Activated CD4-positive, alpha-beta T cell treated with anti-CD3 and anti-CD28 coated beads, Interleukin-2, amount 50 U/mL, for 16 hours (primary cell): ENCODE measurements around the gene OGA.

ENCODE experiments used
- DNase-seq: peaks from one replicate; pipeline ENCODE4 v3.0.0-alpha.2; 2020

Gene OGA

DNA sequence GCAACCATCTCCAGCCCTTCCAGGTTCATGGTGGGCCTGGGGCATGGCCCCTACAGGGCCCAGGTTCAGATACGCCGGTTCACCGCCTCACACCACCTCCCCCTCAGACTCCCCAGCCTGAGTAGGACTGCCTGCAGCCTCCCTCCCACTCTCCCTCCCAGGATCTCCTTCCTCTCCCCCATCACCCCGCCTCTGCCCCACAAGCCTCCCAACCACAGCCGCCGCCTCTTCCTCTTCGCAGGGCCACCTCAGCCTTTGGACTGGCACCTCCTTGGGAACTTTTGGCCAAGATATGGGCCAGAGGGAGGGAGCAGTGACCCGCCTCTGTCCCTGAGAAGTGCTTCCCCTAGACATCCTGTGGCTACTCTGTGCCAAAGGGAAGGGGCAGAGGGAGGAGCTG, 16.1 kb upstream of the OGA start:
- DNase-seq, result no peak

DNA sequence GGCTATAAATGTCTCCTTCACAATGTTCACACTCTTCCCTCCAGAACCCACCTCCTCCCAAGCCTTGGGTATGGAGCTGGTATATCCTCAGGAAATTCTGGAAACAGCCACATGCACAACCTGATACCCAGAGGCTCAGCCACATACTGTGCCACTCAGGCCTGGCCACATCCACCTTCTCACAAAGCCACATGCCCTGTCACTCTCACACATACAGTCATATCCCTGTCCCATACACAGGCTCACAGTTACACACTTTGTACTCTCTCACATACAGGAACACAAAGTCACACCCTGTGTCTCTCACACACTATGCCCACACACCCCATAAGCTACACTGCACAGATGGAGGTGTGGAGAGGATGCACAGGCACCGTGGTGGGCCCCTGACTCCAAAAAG, 15.2 kb upstream of the OGA start:
- no peak for DNase-seq

DNA sequence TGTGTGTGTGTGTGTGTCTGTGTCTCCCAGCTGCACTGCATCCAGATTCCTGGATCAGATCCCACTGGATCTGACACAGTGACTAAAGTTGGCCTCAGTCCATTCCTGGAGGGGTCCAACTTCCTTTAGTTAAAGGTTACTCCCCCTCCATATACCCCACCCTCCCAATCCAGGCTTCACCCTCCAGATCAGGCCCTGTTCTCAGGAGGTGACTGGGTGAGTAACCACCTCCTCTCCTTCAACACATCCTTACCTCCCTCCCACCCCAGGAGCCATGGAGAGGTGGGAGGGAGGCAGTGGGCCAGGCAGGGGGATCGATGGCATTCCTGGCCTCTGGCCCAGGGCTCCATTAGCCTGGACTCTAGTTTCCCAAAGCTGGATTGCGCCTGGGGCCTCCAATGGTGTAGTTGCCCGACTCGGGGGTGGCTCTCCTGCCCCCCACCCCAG, 14.1 kb upstream of the OGA start:
- no peak for DNase-seq

DNA sequence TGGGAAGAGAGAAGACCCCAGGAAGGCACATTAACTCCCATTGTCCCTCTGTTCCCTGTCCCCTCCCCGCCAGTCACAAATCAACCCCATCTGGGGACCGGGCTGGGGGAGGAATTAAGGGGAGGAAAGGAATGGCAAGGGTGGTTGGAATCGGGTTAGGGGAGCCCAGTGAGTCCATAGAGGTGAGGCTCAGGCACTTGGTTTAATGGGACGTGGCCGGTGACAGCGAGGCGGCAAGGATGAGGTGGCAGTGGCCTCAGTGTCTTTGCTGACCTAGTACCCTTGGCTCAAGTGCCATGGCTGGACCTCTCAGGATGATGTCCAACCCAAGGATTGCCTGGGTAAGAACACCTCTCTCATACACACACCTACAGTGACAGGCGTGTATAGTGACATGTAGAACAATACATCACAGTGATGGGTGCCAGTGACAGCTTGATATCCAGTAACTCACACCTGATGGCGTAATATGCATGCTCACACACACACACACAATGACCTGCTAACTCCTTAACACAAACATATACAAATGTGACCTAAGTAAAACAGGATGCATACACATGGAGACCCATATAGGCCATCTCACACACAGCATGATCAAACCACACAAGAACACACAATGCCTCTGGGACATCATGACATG, 13.0 kb upstream of the OGA start:
- no peak for DNase-seq

DNA sequence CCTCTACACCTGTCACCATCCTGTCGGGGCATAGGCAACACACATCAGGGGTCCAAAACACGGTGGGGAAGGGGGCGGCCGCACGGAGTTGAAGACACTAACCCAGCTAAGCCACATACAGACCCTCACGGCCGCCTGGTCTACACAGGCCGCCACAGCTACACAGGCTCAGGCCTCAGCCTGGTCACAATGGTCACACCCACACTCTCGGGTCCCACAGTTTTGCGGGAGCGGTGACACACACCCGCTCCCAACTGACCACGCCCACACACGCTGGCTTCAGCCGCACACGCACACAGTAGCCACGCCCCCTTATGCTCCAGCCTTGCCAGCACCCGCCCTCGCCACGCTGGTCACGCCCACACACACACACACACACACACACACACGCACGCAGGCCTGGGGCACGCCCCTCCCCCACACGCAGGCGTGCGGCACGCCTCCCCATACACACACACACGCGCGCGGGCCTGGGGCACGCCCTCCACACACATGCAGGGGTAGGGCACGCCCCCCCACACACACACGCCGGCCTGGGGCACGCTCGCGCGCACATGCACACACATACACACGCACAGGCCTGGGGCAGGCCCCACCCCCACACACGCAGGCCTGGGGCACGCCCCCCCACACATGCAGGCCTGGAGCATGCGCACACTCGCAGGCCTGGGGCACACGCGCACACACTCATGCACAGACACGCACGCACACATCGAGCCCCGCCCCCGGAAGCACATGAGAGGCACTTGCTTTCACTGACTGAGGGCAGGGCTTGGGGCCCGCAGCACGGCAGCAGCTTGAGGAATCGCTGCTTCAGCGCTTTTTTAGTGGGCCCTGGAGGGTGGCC, 12.3 kb upstream of the OGA start:
- DNase-seq, result peak; percentile 91

DNA sequence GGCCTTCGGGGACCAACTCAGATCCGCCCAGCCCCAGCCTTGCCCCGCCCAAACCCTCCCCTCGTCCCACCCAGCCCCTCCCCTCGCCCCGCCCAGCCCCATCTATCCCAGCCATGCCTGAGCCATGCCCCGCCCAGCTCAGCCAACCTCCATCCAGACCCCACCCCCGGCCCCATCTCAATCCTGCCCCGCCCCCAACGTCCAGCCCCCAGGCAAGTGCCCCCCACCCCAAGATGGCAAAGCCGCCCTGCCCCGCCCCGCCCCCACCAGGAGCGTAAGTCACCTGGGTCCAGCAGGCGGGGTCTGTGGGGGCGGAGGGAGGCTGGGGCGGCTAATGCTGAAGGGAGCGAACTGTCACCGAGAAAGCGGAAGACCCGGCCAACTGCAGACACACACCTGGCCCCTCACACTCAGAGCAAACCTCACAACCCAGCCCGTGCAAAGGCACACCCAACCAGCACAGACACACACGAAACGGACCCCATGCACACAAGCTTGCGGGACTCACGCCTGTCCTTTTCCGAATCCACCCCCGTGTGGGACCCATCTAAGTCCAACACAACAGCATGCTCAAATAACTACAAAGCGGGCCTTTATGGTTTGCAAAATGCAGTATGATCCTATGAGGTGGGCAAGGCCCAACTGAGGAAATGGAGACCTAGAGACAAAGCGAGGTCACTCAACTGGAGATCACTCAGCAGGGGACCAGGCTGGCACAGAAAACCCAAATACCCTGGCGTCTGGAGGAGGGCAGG, 11.5 kb upstream of the OGA start:
- peak; percentile 61 for DNase-seq

DNA sequence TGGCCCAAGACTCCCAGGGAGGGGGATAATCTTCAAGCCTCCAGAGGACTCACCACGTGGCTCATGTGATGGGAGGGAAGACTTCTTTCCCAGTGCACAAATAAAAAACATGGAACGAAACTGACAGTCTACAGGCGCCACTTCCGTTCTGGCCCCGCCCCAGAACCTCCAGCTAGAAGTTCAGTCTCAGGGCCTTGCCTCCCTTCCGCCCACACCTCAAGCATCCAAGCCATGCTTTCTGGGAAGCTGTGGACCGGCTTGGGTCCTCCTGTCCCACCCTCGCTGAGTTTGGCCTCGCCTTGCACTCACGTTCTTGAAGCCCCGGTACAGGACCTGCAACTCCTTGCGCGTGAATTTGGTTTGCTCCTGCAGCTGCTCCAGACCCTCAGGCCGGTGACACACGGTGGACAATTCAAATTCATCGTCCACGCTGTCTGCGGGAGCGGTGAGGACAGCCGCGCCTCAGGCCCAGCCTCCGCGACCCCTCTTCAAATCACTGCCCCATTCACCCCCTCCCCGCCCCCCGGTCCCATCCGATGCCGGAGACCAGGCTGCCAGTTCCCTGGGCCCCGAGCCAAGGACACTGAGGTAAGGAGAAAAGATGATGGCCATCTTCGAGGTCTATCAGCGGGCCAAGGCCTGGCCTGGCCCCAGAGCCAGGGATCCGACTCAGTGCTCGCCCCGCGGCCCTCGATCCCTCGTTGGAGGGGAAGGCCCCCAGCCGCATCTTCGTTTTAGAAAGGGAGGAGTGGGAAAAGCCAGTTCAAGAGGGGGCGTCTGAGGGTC, 10.7 kb upstream of the OGA start:
- DNase-seq, result no peak

DNA sequence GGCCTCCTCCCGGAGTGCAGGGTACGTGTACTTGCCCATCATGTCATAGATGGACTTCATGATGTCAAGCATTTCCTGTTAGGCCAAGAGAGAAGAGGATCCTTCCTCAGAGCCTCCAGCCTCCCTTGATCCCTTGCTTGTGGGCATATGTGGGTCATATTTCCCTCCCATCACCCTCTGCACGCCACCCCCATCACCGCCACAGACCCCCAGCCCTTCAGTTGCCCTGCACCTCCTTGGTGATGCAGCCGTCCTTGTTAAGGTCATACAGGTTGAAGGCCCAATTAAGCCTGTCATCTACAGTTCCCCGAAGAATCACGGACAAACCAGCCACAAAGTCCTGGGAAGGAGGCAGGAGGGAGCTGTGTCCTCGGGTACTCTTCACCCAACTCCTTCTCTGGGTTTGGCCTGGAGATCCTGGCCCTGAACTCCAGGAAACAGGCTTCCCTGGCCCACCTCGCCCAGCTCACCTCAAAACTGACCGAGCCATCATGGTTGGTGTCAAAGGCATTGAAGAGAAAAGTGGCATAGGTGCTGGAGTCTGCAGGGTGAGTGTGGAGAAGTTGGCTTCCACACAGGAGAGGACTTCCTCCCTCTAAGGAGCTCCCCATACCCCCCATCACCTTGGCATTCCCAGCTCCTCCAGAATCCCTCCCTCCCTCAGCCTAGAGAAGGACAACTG, 9.8 kb upstream of the OGA start:
- DNase-seq, result no peak

DNA sequence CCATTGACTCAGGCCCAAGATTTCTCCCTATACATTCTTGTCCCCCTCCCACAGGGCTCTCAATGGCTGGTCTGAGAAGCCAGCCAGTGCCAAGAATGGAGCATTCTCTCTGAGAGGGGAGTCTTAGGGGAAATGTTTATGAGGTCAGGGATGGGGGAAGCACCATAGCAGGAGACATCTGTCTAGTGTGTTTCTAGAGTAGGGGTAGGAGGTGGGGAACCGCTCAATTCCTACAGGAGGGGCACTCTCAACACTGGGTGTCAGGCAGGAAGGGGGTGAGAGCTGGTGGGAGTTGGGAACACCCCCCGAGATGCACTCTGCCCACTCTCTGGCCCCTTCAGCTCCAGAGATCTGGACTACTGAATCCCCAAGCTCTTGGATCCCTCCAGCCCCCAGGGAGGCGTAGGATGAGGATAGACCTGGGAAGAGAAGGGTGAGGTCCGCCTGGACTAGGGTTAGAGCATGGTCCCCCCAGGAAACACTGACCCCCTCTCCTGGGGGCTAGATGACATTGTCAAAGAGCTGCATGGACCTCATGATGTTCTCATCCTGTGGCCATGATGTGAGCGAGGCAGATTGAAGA, 8.7 kb upstream of the OGA start:
- no peak for DNase-seq

DNA sequence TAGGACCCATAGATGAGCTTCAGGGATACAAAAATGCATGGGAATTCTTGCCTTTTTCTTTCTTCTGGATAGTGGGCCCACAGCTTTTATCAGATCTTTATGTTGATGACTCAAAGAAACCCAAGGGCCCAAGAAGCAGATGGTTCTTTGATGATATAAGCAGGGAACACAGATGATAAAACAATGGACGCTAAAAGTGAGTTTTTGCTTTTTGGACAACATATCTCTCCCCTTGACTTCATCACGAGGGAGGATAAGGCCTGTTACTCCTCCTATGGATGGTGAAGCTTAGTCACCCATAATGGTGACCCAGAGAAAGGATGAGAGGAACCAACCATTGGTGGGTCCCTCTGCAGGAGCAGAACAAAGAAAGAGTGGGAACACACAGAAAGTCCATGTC, 6.5 kb upstream of the OGA start:
- no peak for DNase-seq

DNA sequence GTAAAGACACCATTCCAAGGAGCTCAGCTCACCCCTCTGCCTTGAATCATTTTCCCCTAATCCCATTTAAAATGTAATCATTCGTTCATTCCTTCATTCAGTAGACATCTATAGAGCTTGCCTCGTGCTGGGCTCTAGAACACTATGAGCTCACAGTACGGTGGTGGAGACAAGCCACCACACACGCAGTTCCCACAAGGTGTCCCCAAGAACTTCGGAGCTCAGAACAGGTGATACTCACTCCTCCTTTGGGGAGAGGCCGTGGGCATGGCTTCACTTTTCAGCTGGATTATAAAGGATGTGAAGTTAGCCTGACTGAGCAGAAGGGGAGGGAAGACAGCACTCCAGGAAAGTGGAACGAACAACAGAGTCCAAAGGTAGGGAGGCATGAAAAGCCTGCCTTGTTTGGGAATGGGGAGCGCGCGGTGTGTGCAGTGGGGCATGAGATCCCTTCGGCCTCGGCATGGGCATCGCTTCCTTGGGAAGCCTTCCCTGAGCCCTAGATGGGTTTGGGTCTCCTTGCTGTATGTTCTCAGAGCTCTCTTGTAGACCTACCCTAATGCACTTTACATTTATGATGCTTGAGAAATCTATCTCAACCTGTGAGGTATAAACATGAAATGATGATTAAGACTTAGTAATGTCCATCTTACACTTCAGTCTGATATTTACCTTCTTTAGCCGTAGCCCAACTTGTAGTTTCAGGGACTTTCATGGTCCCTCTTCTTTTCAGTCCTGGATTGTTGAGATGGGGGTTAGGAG, 809 bp upstream of the OGA start:
- no peak for DNase-seq

DNA sequence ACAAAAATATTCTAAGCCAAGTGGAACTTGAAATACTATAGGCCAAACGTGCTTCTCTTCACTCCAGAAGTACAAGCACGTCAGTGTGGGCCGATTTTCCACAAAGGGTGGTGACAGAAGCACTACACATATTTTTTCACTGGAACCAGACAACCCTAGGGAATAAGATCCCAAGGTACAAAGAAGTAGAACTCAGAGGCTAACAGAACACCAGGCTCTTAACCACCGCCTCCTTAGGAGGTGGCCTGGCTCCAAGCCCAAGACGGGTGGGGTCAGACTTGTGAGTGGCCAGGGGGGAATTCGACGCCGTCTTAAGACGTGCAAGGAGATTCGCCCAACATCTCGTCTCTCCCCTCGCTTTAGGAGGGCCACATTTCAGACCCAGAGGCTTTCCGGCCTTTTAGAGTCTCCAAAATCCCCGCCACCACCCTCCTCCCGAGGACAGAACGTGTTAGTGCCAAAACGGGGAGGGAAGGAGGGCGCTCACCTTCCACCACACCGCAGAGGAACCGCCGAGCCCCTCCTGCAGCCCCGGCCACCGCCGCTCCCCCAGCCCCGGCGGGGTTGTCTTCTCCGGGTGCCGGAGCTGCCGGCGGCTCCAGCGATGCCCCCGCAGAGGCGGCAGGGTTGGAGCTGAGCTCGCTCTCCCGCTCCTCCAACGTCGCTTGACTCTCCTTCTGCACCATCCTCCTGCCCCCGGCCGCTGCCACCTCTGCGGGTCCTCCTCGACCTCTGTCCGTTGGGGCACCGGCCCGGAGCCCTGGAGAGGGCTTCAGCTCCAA, 716 bp downstream of the OGA start:
- DNase-seq, result peak; percentile 45

DNA sequence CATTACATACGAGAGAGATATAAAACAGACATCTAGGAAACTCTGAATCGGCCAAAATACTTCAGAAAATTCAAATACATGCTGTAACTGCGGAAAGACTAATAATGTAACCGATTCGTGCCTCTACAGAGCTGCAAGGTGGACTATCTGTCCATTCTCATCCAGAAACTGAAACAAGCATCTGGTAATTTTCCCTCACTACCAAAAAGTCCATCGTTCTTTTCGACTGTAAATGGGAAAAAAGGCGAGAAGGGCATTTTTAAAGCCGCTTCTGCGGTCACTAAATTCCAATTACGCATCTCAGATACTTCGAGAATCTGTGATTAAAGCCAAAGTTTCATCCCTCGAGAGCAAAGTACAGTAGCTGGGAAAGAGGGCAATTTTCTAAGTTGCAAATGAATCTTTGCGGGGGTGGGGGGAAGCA, 1.3 kb downstream of the OGA start:
- DNase-seq, result peak; percentile 45

DNA sequence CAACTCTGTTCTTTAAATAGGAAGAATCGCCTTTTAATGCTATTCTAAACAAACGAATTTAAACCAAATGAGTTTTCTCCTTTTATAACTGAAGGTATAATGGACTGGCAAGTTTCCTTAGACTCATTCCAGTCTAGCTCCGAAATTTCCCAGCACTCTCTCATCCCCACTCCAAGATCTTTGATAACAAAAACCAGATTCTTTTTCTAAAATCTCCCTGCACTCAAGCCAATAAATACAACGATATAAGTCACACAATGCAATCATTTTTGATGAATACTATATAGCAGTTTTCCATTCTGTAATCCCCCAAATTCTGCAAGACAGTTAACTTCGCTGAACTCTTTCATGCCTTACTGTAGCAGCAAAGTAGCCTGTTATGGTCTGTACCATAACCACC, 1.9 kb downstream of the OGA start:
- DNase-seq, result no peak

DNA sequence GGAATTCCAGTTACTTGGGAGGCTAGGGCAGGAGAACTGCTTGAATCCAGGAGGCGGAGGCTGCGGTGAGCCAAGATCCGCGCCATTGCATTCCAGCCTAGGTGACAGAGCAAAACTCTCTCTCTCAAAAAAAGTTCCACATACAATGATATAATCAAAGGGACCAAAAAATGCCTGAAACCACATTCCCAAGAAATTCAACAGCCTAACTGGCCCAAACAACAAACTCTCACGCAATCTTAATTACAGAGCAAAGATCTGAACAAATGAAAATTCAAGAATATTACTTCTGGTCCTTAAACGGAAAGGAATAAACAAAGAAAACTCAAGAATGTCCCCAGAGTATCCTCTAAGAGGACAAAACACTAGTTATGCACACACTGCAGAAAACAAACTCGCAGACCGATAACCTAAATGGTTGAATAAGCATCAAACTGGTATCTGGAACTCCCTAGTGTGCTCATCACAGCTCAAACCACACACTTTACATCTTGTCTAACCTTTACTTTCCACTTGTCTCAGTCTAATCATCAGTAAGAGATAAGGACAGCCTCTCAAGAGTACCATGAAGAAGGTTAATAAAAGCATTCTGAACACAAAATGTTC, 3.7 kb downstream of the OGA start:
- DNase-seq, result peak; percentile 39

DNA sequence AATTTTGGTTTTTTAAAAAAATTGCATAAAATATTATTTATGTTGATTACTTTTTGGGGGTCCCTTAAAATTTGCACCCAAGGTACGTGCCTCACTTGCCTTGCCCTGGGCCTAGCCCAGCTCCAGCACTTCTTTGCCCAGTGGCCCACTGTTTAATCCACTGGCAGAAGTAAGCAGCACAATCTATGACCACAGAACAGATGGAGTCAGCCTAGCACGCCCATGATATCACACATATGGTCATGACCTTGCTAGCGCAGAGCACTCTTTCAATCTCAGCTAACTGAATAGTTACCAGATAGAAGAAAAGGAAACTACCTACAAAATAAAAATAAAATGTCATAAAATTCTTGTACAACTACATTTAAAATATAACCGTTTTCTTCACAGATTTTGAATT, 5.6 kb downstream of the OGA start:
- DNase-seq, result no peak

DNA sequence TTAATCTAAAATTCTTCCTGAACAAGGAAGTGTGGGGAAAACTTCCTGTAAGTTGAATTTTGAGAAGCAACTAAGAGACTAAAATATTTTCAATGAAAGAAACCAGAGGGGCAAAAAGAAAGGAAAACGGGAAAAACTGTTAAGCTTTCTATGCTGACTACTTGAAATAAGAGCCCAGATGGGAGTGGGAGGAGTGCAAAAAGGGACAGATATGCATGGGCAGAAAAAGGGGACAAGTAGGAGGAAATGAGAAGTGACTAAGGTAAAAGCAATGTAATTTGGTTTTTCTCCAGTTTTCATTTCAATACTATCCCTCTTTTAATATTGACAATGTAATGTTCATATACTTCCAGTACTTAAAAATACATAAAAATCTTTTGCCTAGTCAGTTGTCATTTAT, 11.1 kb downstream of the OGA start:
- DNase-seq, result no peak

DNA sequence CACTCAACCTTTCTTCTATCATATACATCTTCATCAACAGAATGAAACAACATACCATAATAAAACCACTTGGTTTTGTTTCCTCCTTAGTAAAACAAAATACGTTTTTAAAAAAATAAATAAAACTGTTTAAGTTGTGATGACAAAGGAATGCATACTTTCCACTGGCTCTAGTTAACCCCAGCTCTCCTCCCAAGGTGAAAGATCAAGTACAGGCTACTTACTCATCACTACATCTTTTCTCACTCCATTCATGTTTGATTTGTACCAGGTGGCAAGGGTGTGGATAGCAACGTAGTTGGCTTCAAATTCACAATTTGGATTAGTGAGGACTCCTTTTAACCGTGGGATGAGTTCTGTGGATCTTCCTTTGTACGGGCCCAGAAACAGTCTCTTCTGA, 14.7 kb downstream of the OGA start:
- no peak for DNase-seq

DNA sequence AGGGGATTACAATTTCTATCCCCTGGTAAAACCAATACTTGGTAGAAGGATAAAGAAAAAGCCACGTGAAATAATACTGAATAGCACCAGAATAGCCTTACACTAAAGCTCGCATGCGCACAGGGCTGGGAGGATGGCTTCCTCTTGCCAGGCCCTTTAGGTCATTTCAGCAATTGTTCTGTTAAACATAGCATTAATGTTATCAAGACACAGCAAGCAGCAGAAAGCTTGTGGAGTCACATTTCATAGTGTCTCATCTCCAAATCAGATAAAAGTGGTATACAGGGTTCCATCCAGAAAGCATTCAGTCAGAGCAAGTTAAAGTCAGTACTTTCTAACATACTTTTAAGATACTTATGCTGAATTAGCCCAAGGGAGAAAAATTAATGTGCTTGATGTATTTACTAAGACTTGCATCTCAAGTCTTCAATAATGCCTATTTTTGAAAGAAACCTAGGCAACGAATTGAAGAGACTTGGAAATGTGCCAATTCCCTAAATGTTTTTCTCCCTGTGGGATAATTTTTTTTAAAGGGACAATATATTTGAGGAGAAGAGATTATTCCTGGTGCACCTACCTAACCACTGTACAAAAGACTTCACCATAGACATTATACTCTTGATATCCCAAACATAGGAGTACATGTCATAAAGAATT, 20.7 kb downstream of the OGA start:
- DNase-seq, result no peak
